ENCODE results near the gene NMS.

NMS gene

GRCh38 chr2:100485396-100485795, 15.1 kb downstream of the NMS start:
- no peak for DNase-seq (ENCODE audit: low spot score)

- no peak for DNase-seq (ENCODE audit: low spot score)
Observed at GRCh38 chr2:100494712-100495111, 24.4 kb downstream of the NMS start.

- DNase-seq (ENCODE audit: low spot score), result no peak
Observed at GRCh38 chr2:100502782-100503181, 32.5 kb downstream of the NMS start.

GRCh38 chr2:100504542-100504941, 34.3 kb downstream of the NMS start:
- no peak for DNase-seq (ENCODE audit: low spot score)

- no peak for DNase-seq (ENCODE audit: low spot score)
Observed at GRCh38 chr2:100509066-100509465, 38.8 kb downstream of the NMS start.

GRCh38 chr2:100513650-100514049, 43.4 kb downstream of the NMS start:
- no peak for DNase-seq (ENCODE audit: low spot score)

- DNase-seq (ENCODE audit: low spot score), result no peak
Observed at GRCh38 chr2:100517556-100517955, 47.3 kb downstream of the NMS start.

GRCh38 chr2:100518801-100519200, 48.5 kb downstream of the NMS start:
- no peak for DNase-seq (ENCODE audit: low spot score)

GRCh38 chr2:100520224-100520623, 49.9 kb downstream of the NMS start:
- no peak for DNase-seq (ENCODE audit: low spot score)

- DNase-seq (ENCODE audit: low spot score), result no peak
Observed at GRCh38 chr2:100522430-100522829, 52.1 kb downstream of the NMS start.

- no peak for DNase-seq (ENCODE audit: low spot score)
Observed at GRCh38 chr2:100524331-100524730, 54.0 kb downstream of the NMS start.

- no peak for DNase-seq (ENCODE audit: low spot score)
Observed at GRCh38 chr2:100526868-100527267, 56.6 kb downstream of the NMS start.

GRCh38 chr2:100527440-100528015, 57.2 kb downstream of the NMS start:
- DNase-seq (ENCODE audit: low spot score), result no peak

- DNase-seq (ENCODE audit: low spot score), result no peak
Observed at GRCh38 chr2:100529176-100529575, 58.9 kb downstream of the NMS start.

GRCh38 chr2:100529900-100530299, 59.6 kb downstream of the NMS start:
- DNase-seq (ENCODE audit: low spot score), result no peak

All from SW480 (cell line).